ENCODE data around the gene COL16A1. TPM values are rescaled to one million over a fixed set of nuclear protein-coding genes. Genes with fewer than 3 reads are reported as not detected.

COL16A1 gene
- total RNA-seq, 1 experiment from 2014 or later: 6.2 TPM

- H3K27ac Mint-ChIP-seq: peak within 1 kb of the TSS; percentile 100
- no peaks in the 10 kb centered on the region for H3K9me3 Mint-ChIP-seq
- H4K5ac ChIP-seq (ENCODE audit: insufficient read length, low read depth, low read length): peak within 1 kb of the TSS; percentile 94
- H3K27me3 ChIP-seq (ENCODE audit: insufficient read depth, low read length): no peaks in the 10 kb centered on the region
- no peak within 1 kb of the TSS for H2AK5ac ChIP-seq (ENCODE audit: insufficient read length, low read length)
- H2BK20ac ChIP-seq (ENCODE audit: low read depth, low read length, poor library complexity, severe bottlenecking): no peak within 1 kb of the TSS
- peak within 1 kb of the TSS; percentile 18; the same call in 1 of the 2 replicates for H3K4ac ChIP-seq (ENCODE audit: low read depth, low read length)
- peaks cover 3% of the 10 kb centered on the region; the same call in 1 of the 2 replicates for H3K27me3 Mint-ChIP-seq (ENCODE audit: low read depth)
- peak; percentile 98 for DNase-seq
- H3K14ac ChIP-seq (ENCODE audit: insufficient read depth, low read length): peak within 1 kb of the TSS; percentile 100
- peak within 1 kb of the TSS; percentile 94 to 95 for H3K4me3 Mint-ChIP-seq
- no peak within 1 kb of the TSS for H4K8ac ChIP-seq (replicated peaks; ENCODE audit: insufficient read length, low read depth, low read length)
- H3T11ph ChIP-seq (ENCODE audit: low read length): peak within 1 kb of the TSS; percentile 92
- TF ChIP-seq CTCF (conservative IDR thresholded peaks at IDR 0.05): no peak
- peaks cover 6% of the 10 kb centered on the region for H3K23me2 ChIP-seq (ENCODE audit: insufficient read length, low read depth, low read length, poor library complexity, severe bottlenecking)
- H3K79me2 ChIP-seq (ENCODE audit: insufficient read depth, low read length): peaks cover 8% of the 10 kb centered on the region; the same call in 1 of the 2 replicates
- H3K23ac ChIP-seq (ENCODE audit: insufficient read length, low read depth, low read length): no peak within 1 kb of the TSS
- H3K4me1 ChIP-seq (ENCODE audit: insufficient read depth, low read length): peaks cover 4% of the 10 kb centered on the region; the same call in 1 of the 2 replicates
- peak within 1 kb of the TSS; percentile 95 for H3K9ac ChIP-seq (ENCODE audit: extremely low read depth, insufficient read length, low read length)
- H2BK15ac ChIP-seq (ENCODE audit: low read depth, low read length): no peak within 1 kb of the TSS; the same call in 1 of the 2 replicates
- H3K18ac ChIP-seq (ENCODE audit: insufficient read length, low read depth, low read length): peak within 1 kb of the TSS; percentile 100
- peak within 1 kb of the TSS; percentile 98 for H2BK120ac ChIP-seq (ENCODE audit: low read depth, low read length, poor library complexity, severe bottlenecking)
- H4K20me1 ChIP-seq (ENCODE audit: control insufficient read depth, insufficient read depth, insufficient read length): no peaks in the 10 kb centered on the region
- H4K91ac ChIP-seq (ENCODE audit: insufficient read length, low read depth, low read length): peak within 1 kb of the TSS; percentile 35
- H3K4me1 Mint-ChIP-seq: peaks cover 14 to 20% of the 10 kb centered on the region in 2 experiments
- WGBS (ENCODE audit: extremely low coverage, insufficient read length, low lambda C conversion rate): no CpG with 5 or more reads among the region's 56 CpGs
- H3K9me3 ChIP-seq (ENCODE audit: control insufficient read depth, low read depth, low read length): no peaks in the 10 kb centered on the region
- peak within 1 kb of the TSS; percentile 89 for H3K27ac ChIP-seq (ENCODE audit: insufficient read length, low read depth, low read length)
- H2AFZ ChIP-seq (ENCODE audit: low read length): no peak within 1 kb of the TSS
- no peaks in the 10 kb centered on the region for H3K36me3 Mint-ChIP-seq (ENCODE audit: insufficient read depth in 1 of 3, low read depth in 3 of 3)
- H3K56ac ChIP-seq (ENCODE audit: insufficient read length, low read depth, low read length): peak within 1 kb of the TSS; percentile 9
- no peaks in the 10 kb centered on the region for H3K79me1 ChIP-seq (ENCODE audit: insufficient read depth, low read depth, low read length, poor library complexity, severe bottlenecking)
- H2BK12ac ChIP-seq (ENCODE audit: insufficient read length, low read depth, low read length): peak within 1 kb of the TSS; percentile 55
- peak within 1 kb of the TSS; percentile 94 for H2BK5ac ChIP-seq (ENCODE audit: insufficient read length, low read length)
- peak within 1 kb of the TSS; percentile 97 for H3K4me2 ChIP-seq (ENCODE audit: insufficient read depth, insufficient read length, low read length)
Measured at GRCh38 chr1:31644560-31645273, 59.1 kb downstream of the COL16A1 start, which contains the start of gene PEF1. PEF1 (minus strand) TSS chr1:31644876; CDS start chr1:31644864, 12 bp downstream.

Measured in H9 (cell line).